Body of pancreas (tissue), 4 donors: Measurements from ENCODE around the gene MIR17HG.

Source experiments
- CTCF ChIP-seq, 7 experiments: fragments of 450-650 bp in 4 of 7; fragments of 200-600 bp in 3 of 7; sonication (generic) in 3 of 7; IDR thresholded peaks; one replicate each; pipeline ENCODE4 v1.5.1; 2016 to 2019; ENCODE audit warnings: antibody characterized with exemption in 7 of 7
- POLR2A ChIP-seq, 3 donors: fragments of 450-650 bp; IDR thresholded peaks; one replicate each; pipeline ENCODE4 v1.6.1; 2016; ENCODE audit warnings: antibody characterized with exemption in 3 of 3, mild to moderate bottlenecking in 2 of 3

- no peak for TF ChIP-seq CTCF (IDR thresholded peaks at IDR 0.05)
- TF ChIP-seq POLR2A (IDR thresholded peaks at IDR 0.05) = no peak
These were observed 53.2 kb downstream of the MIR17HG start for GRCh38 chr13:91400671-91401070.
